Stimulated activated naive CD8-positive, alpha-beta T cell treated with anti-CD3 and anti-CD28 coated beads, Interleukin-15, Interleukin-2, amounts not matched to agents 100 U/mL and 50 U/mL, for 24 hours (primary cell): ENCODE data around the gene GALNT14.

Experiments
- ATAC-seq: fragments of 150-1000 bp; cut with Tn5 transposase; one replicate; pipeline ENCODE4 v1.10.0; 2021
- DNase-seq: peaks from one replicate; pipeline ENCODE4 v3.0.0; 2021

The GALNT14 gene

DNA sequence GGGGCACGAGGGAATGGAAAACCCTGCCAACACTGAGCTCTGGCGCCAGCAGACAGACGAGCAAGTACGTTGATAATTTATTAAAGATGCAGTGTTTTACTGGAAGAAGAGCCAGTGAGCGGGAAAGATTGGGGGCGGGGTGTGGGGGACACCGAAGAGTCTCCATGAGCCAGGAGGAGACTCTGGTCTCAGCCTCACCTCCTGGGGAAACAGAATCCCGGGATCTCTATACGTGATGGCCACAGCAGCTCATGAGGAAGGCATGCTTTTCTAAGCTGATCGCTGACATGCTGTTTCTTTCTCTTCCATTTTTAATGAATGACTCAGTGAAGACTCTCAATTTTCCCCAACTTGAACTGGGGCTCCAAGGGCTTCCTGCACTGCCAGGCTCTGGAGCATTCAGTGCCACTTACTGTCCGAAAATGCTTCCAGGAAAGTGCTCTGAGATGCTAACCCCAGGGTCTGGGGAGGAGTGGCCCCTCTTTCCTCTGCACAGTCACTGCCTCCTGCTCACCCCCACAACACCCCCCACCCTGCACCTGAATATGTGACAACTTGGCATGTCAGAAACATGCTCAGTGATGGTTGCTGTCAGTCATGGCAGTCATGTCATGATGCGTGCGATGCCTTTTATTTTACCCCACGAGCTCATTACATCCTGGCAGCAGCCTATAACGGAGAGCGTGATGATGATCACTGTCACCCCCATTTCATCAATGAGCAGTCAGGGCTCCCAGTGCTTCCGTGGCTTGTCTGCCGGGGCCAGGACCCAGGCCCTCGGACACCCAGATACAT, 166.8 kb downstream of the GALNT14 start:
- ATAC-seq (no peak), DNase-seq (no peak)

DNA sequence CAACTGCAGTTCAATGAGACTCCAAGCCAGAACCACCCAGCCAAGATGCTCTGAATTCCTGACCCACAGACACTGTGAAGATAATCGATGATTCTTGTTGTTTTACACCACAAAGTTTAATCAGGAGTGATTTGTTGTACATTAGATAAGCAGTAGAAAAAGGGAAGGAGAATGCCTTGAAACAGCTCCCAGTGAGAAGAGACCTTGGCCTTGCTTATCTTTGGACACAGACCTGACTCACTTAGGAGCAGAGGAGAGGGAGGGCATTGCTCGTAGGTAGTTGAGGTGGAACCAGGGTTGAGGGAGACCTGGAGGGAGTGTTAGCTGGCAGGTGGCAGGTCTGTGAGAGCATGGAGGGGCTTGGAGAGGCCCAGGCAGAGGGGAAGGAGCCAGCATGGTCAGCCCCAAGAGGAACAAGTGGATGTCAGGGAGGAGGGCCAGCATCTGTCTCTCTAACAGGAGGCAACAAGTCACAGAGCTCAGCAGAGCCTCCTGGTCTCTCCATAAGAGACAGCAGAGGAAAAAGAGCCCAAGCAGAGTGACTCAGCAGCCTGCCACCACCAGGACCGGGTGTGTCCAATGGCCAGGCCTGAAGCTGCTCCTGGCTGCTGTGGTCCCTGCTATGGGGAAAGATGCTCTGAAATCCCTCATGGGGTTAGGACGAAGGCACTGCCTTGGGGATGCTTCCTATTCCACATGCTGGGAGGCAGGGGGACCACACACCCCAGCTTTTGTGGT, 169.4 kb downstream of the GALNT14 start:
- DNase-seq, result no peak
- ATAC-seq, result no peak

DNA sequence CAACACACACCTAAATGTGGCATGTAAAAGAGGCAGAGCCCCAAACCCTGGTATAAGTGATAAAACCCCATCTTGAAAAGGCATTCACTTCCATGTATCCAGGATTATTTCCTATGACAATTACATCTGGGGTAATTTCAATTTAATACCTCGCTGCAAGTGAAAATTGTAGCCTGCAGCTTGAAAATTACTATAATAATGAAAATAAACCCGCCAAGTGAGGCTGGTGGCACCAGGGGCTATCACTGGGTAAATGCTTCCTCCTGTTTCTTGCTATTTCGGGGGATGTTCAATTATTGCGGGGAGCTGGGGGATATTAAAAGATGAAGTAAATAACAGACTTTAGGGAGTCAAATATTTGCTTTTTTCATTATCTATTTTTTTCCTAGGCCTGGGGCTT, 171.5 kb downstream of the GALNT14 start:
- ATAC-seq (no peak), DNase-seq (no peak)

DNA sequence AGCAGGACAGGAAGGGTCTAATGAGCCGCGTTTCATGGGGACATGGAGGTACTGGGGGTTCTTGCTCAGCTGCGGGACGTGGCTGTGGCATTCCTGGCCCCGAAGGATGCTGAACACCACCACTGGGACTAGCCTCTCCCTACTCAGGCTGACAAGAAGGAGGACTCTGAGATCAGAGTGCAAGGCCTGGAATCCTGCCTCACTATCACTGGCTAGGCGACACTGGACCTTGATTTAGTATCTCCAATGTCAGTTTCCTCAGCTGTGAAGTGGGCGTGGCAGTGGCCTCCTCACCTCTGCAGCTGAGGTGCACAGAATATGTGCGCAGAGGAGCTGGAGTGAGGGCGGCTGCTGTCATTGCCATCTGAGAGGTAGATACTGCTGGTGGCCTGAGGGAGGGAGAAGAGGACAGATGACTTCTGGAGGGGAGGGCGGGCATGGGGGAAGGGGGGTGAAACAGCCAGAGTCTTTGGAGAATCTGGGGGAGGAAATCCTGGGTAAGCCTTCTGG, 173.2 kb downstream of the GALNT14 start:
- no peak for DNase-seq

DNA sequence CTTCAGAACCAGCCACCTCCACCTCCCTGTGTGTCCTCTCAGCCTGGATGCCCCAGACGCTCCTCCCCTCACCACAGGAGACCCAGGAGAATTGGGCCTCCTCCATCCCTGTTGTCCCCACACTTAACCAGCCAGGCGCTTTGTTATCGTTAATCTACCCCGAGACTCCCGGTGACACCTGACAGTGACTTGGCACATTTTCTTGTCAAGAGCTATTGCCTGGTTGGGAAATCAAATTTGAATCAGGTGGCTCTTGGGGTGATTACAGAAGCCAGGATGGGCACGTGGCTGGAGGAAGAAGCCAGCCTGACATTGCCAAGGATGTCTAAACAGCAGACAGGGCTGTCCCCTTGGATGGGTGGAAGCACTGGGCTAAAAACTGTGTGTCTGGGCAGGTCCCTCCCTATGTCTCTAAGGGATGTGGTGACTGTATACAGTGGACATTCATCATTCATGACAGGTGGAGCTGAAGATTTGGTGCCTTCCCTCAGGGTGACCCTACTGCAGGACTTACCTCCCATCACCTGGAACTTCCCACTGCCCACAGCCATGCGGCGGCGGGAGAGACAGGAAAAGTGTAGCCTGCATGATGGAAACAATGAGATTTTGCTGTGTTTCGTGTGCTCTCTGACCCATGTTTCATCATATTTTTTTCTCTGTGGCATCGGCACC, 173.8 kb downstream of the GALNT14 start:
- ATAC-seq, result no peak
- DNase-seq, result no peak

More for the DNA sequence above, 173.2 kb downstream of the GALNT14 start:
- ATAC-seq, result no peak

DNA sequence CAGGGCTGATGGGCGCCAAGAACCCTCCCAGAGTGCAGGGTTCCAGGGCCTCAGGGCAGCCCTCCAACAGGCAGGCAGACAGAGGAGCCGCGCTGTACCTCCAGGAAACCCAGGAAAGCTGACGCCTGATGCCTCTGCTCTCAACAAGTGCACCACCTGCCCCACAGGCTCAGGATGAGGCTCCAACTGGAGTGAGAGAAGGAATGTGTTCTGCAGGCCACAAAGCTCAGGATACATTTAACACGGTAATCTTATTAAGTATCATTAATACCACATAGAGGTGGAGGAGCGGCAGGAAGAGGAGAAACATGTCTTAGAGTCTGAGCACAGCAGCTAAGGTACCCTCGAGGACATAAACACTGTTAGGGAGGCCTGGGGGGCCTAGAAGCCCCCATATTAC, 175.1 kb downstream of the GALNT14 start:
- DNase-seq, result no peak
- no peak for ATAC-seq

DNA sequence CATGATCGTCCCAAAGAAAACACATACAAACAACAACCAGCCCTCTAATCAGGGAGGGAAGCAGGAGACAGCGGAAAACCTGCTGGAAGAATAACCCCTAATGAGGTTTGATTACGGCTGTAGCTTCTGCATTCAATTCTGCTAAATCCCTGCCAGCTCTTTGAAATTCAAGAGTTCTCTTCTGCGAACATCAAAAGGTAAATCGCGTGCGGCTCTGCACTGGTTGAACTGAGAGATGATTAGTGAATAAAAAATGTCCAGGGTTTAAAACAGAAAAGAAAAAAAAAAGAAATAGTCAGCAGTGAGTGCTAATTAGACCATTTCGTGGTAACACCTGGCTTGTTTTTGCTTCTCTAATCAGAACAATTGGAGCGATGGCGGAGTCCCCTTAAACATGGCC, 178.0 kb downstream of the GALNT14 start:
- ATAC-seq, result no peak
- DNase-seq, result no peak

DNA sequence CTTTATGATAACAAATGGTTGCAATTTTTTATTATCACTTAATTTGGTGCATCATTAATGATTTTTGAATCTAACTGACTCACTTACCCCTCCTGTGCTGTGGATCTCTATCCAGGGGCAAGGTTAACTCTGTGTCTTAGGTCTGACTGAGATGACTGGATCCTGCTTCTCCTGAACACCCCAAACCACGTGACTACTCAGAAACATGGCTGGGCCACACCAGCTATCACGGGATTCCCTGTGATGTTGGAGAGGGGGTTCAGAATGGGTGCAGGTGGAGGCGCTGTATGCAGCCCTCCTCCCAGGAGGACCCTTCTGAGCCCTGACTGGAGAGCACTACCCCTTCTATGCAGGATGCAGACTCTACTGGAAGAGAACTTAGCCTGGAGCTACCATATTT, 178.6 kb downstream of the GALNT14 start:
- DNase-seq (no peak), ATAC-seq (no peak)

DNA sequence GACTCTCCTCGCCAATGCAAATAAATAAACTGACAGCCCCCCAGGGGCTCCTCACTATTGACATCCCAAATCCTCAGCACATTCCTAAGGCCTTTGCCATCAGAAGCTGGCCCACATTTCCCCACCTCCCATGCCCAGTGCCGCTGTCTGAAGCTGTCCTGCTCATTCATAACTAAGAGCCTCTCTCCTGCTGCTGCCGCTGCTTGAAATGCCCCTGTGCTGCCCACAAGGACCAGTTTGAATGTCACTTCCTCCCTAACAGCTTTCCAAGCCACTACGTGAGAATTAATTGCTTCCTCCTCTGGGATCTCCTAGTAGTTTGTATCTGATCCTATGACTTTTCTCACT, 179.3 kb downstream of the GALNT14 start:
- no peak for ATAC-seq

DNA sequence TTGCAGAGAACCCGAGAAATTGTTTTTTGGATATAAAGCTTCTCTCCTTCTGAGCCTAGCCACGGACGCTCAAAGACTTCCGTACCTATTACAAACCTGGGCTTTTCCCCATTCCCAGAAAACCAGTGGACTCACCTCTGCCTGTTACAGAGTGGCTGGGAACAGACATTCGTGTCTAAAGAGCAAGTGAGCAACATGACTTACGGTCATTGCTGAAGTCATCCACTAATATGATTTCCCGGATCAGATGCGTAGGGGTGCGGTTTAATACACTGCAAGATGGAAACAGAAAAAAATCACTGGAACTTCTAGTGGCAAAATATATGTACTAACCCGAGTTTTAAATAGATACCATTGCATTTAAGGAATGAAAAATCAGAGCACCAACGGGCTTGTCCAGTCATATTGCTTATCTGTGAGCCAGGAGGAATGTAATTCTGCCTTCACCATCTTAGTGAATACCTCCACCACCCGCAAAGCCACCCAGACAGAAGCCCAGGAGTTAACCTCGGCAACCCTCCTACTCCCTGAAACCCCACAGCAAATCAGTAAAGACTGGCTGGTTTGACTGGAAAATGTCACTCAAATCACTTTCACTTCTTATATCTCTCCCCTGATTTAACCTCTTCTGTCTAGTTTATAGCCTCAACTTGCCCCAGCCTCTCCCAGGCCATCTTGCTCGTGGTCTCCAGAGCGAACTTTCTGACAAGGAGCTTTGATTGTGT, 179.9 kb downstream of the GALNT14 start:
- no peak for DNase-seq
- ATAC-seq, result peak; percentile 37

More for the DNA sequence above, 179.3 kb downstream of the GALNT14 start:
- DNase-seq, result no peak

DNA sequence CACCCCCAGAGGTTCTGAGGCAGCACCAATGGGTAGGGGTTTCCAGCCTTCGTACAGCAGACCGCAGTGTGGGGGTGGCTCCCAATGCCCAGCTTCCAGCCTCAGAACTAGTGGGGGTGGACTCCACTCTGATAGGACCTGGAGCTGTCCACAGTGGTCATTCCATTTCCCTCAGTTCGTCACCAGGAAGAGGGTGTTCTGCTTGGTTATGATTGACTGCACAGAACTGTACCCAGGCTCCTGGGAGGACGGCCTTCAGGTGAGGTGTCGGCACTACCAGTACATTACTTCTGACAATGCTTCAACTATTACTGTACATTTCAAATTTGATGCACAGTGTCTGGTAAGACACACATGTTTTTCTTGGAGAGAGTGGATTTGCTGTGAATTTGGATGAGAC, 180.6 kb downstream of the GALNT14 start:
- no peak for DNase-seq
- no peak for ATAC-seq

DNA sequence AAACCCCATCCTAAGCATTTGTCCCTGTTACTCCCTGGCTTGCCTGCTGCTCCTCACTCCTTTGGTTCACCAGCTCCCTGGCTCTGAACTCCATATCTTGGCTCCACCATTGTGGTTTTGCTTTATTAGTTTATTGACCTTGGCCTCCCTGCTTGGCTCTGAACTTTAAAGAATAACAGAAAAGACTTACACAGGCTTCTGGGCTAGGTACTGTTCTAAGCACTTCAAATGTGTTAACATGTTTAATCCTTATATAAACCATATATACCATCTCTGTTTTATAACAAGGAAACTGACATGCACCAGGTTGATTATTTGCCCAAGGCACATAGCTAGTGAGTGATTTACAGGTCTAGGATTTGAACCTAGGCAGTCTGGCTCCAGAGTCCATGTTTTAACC, 181.2 kb downstream of the GALNT14 start:
- DNase-seq (no peak), ATAC-seq (no peak)

DNA sequence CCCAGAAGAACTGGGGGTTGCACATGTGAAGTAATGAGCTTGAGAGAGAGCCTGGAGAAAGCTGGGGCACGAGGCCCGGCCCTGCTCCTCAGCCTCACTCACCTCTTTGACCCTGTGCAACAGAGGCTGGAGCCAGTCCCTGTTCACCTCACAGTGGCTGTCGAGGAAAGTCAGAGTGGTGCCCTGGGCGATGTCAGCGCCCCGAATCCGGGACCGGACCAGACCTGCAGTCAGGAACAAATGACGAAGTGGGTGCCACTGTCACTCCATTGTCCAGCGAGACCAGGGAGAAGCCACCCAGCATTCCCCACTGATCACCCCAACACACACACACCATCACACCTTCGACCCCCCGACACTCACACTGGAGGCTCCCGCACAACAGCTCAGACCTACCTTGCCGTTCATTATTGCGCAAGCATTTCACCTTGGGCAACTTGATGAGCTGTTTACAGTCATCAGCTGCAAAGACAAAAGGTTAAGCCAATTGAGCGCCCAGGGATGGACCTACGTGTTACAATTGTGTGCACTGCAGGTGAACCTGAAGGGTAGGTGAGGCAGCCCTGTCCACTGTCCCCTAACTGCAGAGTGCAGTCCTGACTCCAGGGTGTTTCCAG, 182.6 kb downstream of the GALNT14 start:
- DNase-seq (no peak), ATAC-seq (no peak)

DNA sequence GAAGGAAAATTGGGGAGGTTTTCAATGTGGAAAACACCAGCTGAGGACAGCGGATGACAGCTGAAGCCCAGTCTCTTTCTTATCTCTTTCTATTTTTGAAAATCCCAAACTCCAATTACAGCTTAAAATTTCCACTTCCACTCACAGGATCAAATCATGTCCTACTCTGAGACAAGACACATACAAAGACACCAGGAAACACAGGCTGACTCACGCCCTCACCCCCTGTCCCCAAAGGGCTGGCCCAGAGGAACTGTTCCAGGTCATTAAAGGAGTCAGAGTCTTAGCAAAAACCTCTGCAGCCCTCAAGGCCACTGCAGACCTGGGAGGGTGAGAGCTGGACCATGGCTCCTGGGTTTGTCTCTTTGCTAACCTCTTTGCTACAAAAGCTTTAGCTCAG, 187.9 kb downstream of the GALNT14 start:
- DNase-seq (no peak), ATAC-seq (no peak)

DNA sequence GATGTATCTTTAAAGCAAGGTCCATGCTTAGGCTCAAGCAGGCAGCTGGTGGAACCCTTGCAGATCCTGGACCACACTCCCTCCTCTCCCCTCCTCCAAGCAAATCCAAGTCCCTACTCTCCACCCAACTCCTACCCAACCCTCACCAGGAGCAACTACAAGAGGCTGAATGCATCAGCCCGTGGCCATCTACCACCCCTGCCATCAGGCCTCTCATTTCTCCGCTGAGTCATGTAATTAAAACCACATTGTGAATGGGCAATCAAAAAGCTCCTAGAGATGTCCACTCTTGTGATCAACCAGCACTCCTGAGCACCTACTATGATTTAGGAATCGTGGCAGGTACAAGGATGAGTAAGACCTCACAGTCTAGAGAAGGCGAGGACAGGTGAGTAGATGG, 188.8 kb downstream of the GALNT14 start:
- no peak for DNase-seq
- ATAC-seq, result no peak

DNA sequence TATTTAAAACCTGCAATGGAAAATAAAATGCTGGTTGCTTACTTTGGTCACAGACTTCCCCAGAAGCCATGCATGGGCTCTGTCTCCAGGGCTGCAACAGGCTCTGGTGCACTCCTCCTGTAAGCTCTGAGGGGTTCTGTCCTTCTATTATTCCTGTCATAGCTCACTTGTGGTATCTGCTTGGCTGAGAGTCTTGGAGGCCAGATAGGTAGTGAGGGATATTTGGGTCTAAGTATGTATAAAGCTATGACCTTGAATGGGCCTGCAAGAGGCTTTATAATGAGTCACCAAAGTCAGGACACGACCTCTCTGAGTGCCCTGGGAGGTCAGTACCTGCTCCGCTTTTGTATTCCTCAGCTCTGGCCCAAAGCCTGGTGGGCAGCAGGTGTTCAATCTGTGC, 189.4 kb downstream of the GALNT14 start:
- DNase-seq, result no peak
- no peak for ATAC-seq

DNA sequence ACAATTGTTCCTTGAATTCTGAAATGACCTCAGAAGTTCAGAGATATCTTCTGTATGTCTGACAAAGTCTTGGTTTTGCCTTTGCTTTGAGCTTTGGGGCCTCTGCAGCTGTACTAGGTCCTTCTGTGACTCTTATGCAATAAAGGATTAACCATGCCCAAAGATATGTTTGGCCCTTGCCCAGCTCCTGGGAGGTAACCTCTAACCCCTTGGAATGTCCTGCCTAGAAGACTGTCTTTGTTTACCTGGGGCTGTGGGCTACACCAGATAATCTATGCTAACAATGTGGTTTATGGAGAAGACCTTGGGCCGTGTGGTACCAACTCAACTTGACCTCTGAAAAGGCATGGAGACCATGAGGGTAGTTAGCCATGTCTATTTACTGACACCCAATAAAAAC, 190.1 kb downstream of the GALNT14 start:
- ATAC-seq (no peak), DNase-seq (no peak)

DNA sequence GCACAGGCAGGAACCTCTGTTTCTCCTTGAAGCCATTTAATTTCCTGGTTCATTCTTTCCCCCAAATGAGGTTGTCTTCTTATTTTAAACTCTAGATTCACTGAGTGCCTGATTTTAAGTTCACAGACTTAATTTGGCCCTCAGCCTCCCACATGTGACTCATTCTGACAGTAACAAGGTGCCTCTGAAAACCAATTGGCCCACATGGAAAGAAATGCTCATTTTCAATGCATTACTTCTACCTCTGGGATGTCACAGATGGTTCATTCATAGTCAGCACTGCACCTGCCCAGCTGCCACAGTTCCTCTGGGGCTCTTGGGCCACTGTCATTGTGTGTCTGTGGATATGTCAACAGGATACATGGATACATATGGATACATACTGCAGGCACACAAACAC, 190.6 kb downstream of the GALNT14 start:
- ATAC-seq, result peak; percentile 81
- DNase-seq, result no peak

DNA sequence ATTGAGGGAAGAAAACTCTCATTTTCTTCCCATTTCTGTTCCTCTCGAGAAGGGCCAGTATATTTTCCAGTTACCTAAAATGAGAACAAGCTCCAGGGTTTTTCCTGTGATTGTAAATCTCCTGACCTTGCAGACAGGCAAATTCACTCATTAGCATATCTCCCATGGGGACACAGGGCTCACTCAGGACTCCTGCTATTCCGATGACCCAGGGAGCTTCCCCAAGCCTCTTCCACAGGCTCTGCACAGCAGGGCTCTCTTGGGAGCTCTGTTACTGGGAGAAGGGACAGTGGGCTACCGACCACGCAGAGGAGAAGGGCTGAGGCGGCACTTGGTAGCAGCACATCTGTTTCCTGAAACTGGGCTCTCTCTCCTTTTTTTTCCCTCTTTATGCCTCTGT, 195.8 kb downstream of the GALNT14 start:
- ATAC-seq (no peak), DNase-seq (no peak)

DNA sequence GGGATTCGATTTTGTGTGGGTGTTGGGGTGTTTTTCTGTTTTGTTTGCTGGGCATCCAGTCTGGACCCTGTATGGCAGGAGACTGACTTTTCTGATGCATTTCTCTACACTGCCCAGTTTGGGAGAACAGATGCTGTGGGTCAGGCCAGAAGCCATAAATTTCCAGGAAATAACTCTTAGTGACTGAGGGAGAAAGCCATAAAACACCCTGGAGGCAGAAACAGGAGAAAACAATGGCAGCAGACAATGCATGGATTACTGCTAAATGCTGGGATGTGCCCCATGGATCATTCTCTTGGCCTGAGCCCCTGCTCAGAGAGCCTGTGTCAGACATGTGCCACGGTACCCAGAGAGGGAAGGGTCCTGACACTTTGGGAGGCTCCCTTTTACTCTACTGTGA, 197.4 kb downstream of the GALNT14 start:
- DNase-seq, result no peak
- no peak for ATAC-seq

DNA sequence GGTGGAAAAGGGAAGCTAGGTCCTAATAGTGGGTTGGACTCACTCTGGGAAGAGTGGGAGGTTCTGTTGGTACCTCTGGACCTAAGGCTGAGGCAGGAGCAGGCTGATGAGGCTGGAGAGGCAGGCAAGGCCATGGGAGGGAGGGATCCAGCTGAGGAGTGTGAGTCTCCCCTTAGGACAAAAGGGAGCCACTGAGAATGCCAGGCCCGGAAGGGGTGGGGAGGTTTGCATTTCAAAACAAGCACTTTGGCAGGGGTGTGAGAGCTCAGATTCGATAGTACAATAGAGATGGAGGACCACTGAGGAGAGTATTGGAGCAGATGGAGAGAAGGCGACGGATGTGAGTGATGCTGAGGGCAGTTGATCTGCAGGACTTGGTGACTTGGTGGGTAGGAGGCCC, 198.9 kb downstream of the GALNT14 start:
- ATAC-seq (no peak), DNase-seq (no peak)

DNA sequence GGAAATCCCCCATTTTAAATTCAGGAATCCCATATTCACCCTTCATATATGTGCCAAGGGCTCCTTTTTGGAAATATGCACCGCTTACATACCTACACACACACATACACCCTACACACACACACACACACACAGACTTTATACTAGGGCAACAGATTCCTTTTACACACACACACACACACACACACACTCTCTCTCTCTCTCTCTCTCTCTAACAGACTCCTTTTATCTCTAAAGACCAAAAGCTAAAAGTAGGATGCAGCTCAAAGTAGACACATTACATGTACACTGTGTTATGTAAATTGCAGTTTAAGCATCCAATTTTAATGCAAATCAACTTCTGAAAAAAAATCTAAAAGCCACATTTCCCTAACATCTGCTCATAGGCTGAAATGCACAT, 200.0 kb downstream of the GALNT14 start:
- DNase-seq (no peak), ATAC-seq (no peak)
